Neuronal stem cell (in vitro differentiated cells): ENCODE measurements around the gene COCH. TPM values are rescaled to one million over a fixed set of nuclear protein-coding genes. Genes with fewer than 3 reads are reported as not detected.
A peak's percentile ranks its signal among the peaks of the same experiment; 100 is the strongest.

Source experiments
- DNase-seq: peaks from one replicate; pipeline ENCODE4 v3.0.0-alpha.2; 2013; ENCODE audit warnings: low spot score
- H2AFZ ChIP-seq: one replicate; pipeline ENCODE4 v1.6.1; 2013; ENCODE audit warnings: mild to moderate bottlenecking, low read length, inconsistent platforms
- H2AK5ac ChIP-seq: 2 replicates; pipeline ENCODE4 v1.6.1; 2013; ENCODE audit warnings: low read depth, mild to moderate bottlenecking, inconsistent platforms, low read length, moderate library complexity, mixed read lengths
- H2BK120ac ChIP-seq: 2 replicates; pipeline ENCODE4 v1.6.1; 2013; ENCODE audit warnings: low read depth, mild to moderate bottlenecking, inconsistent platforms, low read length, moderate library complexity, mixed read lengths
- H2BK12ac ChIP-seq: one replicate; pipeline ENCODE4 v1.6.1; 2013; ENCODE audit warnings: low read length, inconsistent platforms
- H2BK15ac ChIP-seq: 2 replicates; pipeline ENCODE4 v1.6.1; 2013; ENCODE audit warnings: mild to moderate bottlenecking, low read length, inconsistent platforms, mixed read lengths
- H2BK5ac ChIP-seq: one replicate; pipeline ENCODE4 v1.6.1; 2013; ENCODE audit warnings: inconsistent platforms, mild to moderate bottlenecking, low read length, moderate library complexity
- H3K14ac ChIP-seq: one replicate; pipeline ENCODE4 v1.6.1; 2013; ENCODE audit warnings: low read length, inconsistent platforms
- H3K18ac ChIP-seq: 2 replicates; pipeline ENCODE4 v1.6.1; 2013; ENCODE audit warnings: low read length, inconsistent platforms
- H3K23ac ChIP-seq: 2 replicates; pipeline ENCODE4 v1.6.1; 2013; ENCODE audit warnings: low read depth, mild to moderate bottlenecking, mixed read lengths, low read length, inconsistent platforms; ENCODE audit not compliant: poor library complexity
- H3K27ac ChIP-seq: replicated peaks from 3 replicates; pipeline ENCODE4 v1.5.1; 2013; ENCODE audit warnings: low read length, inconsistent platforms
- H3K27me3 ChIP-seq, 3 experiments: 2 replicates each; pipeline ENCODE4 v1.6.1; 2013; ENCODE audit warnings: low read length in 3 of 3, mild to moderate bottlenecking in 2 of 3, inconsistent platforms in 1 of 3, low read depth in 1 of 3, mixed read lengths in 1 of 3, moderate library complexity in 1 of 3; ENCODE audit not compliant: control insufficient read depth in 3 of 3, insufficient read depth in 3 of 3
- H3K36me3 ChIP-seq, 2 donors: replicated peaks in 1 of 2; 2 replicates each; pipeline ENCODE4 v1.6.1; 2013; ENCODE audit warnings: low read length in 2 of 2; ENCODE audit not compliant: control insufficient read depth in 2 of 2, insufficient read depth in 2 of 2
- H3K4ac ChIP-seq: 2 replicates; pipeline ENCODE4 v1.6.1; 2013; ENCODE audit warnings: inconsistent platforms, mild to moderate bottlenecking, low read length, moderate library complexity
- H3K4me1 ChIP-seq, 2 donors: 1 replicate in 1 of 2; 2 replicates in 1 of 2; pipeline ENCODE4 v1.6.1; 2013; ENCODE audit warnings: low read length in 2 of 2, low read depth in 1 of 2; ENCODE audit not compliant: control insufficient read depth in 2 of 2, insufficient read depth in 1 of 2
- H3K4me2 ChIP-seq: one replicate; pipeline ENCODE4 v1.6.1; 2013; ENCODE audit warnings: mild to moderate bottlenecking, low read length, inconsistent platforms; ENCODE audit not compliant: insufficient read depth, poor library complexity, severe bottlenecking
- H3K4me3 ChIP-seq, 2 donors: 2 replicates each; pipeline ENCODE4 v1.5.1; 2013; ENCODE audit warnings: low read length in 2 of 2, mild to moderate bottlenecking in 2 of 2, inconsistent platforms in 1 of 2, moderate library complexity in 1 of 2
- H3K79me1 ChIP-seq: one replicate; pipeline ENCODE4 v1.6.1; 2013; ENCODE audit warnings: low read depth, mild to moderate bottlenecking, inconsistent platforms, low read length, moderate library complexity
- H3K9ac ChIP-seq: one replicate; pipeline ENCODE4 v1.6.1; 2013; ENCODE audit warnings: mild to moderate bottlenecking, low read depth, low read length, inconsistent platforms; ENCODE audit not compliant: poor library complexity
- H3K9me3 ChIP-seq, 2 donors: replicated peaks in 1 of 2; 2 replicates each; pipeline versions ENCODE3 to v1.6.1; 2013; ENCODE audit warnings: low read length in 2 of 2, mild to moderate bottlenecking in 2 of 2, inconsistent platforms in 1 of 2, low read depth in 1 of 2, mixed read lengths in 1 of 2, moderate library complexity in 1 of 2; ENCODE audit not compliant: control insufficient read depth in 2 of 2, insufficient read depth in 1 of 2
- H4K8ac ChIP-seq: one replicate; pipeline ENCODE4 v1.6.1; 2013; ENCODE audit warnings: low read depth, mild to moderate bottlenecking, inconsistent platforms, low read length, moderate library complexity
- H4K91ac ChIP-seq: one replicate; pipeline ENCODE4 v1.6.1; 2013; ENCODE audit warnings: low read length, low read depth, mild to moderate bottlenecking, inconsistent platforms; ENCODE audit not compliant: poor library complexity
- WGBS, 2 donors: extraction: QIAGEN DNeasy Blood & Tissue Kit; methylation state at CpG; one replicate each; pipeline ENCODE4 v1.1.7; 2013; ENCODE audit warnings: missing lambda C conversion rate in 2 of 2, mixed read lengths in 1 of 2; ENCODE audit not compliant: insufficient read length in 2 of 2, insufficient replicate concordance in 1 of 2; ENCODE audit errors: extremely low coverage in 2 of 2; 5-methylcytosine and 5-hydroxymethylcytosine counted together
- polyA plus RNA-seq, 2 experiments: library from polyadenylated mRNA; stranded (reverse); fragments of 200-250 nt; gene quantifications; one replicate each; pipeline ENCODE4 v1.2.3, GENCODE V29; 2013

COCH gene
- polyA plus RNA-seq (2013, experiment 1 of 2): 18.5 TPM
- 17.7 TPM for polyA plus RNA-seq (2013, experiment 2 of 2)

GRCh38 chr14:30874120-30874998 lies at the start of gene COCH:
TSS of gene COCH (plus strand) at chr14:30874559. CDS start at chr14:30874939, 380 bp downstream.
- no CpG with 5 or more reads among the region's 99 CpGs for WGBS, 2 donors
- H3K36me3 ChIP-seq: no peaks in the 10 kb centered on the region

GRCh38 chr14:30826070-30826469 lies 48.3 kb upstream of the COCH start:
- Histone ChIP-seq H2BK5ac (no peak overlapping the region), H2BK12ac (no peak overlapping the region), H3K79me1 (no peaks in the 10 kb centered on the region), H4K91ac (no peak overlapping the region), H2BK120ac (no peak overlapping the region), H3K18ac (no peak overlapping the region), H3K9ac (no peak overlapping the region), H3K14ac (no peak overlapping the region), H2BK15ac (no peak overlapping the region), H2AFZ (no peak overlapping the region), H3K27me3 (no peaks in the 10 kb centered on the region), H3K4me2 (no peak overlapping the region), H2AK5ac (no peak overlapping the region), H3K4me1 (no peaks in the 10 kb centered on the region), H3K23ac (no peak overlapping the region), H3K4ac (no peak overlapping the region), H4K8ac (no peak overlapping the region), H3K4me3 (no peak overlapping the region), H3K9me3 (no peaks in the 10 kb centered on the region), H3K27ac (no peak overlapping the region), H3K36me3 (no peaks in the 10 kb centered on the region)
- no CpG with 5 or more reads among the region's 1 CpG for WGBS, 2 donors
- no peak for DNase-seq

More at GRCh38 chr14:30874120-30874998, at the start of gene COCH:
- peak within 1 kb of the TSS; percentile 98 for H3K18ac ChIP-seq
- peaks cover 3 to 9% of the 10 kb centered on the region in 2 donors for H3K4me1 ChIP-seq
- H3K14ac ChIP-seq: peak within 1 kb of the TSS; percentile 75
- no peak within 1 kb of the TSS for H3K4ac ChIP-seq
- H3K79me1 ChIP-seq: no peaks in the 10 kb centered on the region
- peaks cover 9 to 66% (median 29%) of the 10 kb centered on the region in 3 experiments for H3K27me3 ChIP-seq
- peak within 1 kb of the TSS; percentile 100 for H2AFZ ChIP-seq
- no peaks in the 10 kb centered on the region for H3K9me3 ChIP-seq
- no peak within 1 kb of the TSS for H2BK120ac ChIP-seq
- H2BK15ac ChIP-seq: peak within 1 kb of the TSS; percentile 82
- no peak within 1 kb of the TSS for H2BK5ac ChIP-seq
- peak within 1 kb of the TSS; percentile 54 for H2BK12ac ChIP-seq
- H3K4me3 ChIP-seq: peak within 1 kb of the TSS; percentile 55 to 90
- peak within 1 kb of the TSS; percentile 42 for H2AK5ac ChIP-seq
- H3K9ac ChIP-seq: peak within 1 kb of the TSS; percentile 89
- H3K27ac ChIP-seq: no peak within 1 kb of the TSS
- peak within 1 kb of the TSS; percentile 97 for H3K23ac ChIP-seq
- H3K4me2 ChIP-seq: peak within 1 kb of the TSS; percentile 89
- H4K91ac ChIP-seq: peak within 1 kb of the TSS; percentile 8
- peak within 1 kb of the TSS; percentile 97 for H4K8ac ChIP-seq
- peak; percentile 56 for DNase-seq

GRCh38 chr14:30829853-30830252 lies 44.5 kb upstream of the COCH start:
- H2AFZ ChIP-seq: no peak overlapping the region
- H3K36me3 ChIP-seq: no peaks in the 10 kb centered on the region
- H4K91ac ChIP-seq: no peak overlapping the region
- DNase-seq: no peak
- H3K4ac ChIP-seq: no peak overlapping the region
- H3K4me1 ChIP-seq: no peaks in the 10 kb centered on the region
- peaks cover 1 to 4% of the 10 kb centered on the region in 2 donors for H3K9me3 ChIP-seq
- no peak overlapping the region for H3K4me2 ChIP-seq
- no peak overlapping the region for H3K23ac ChIP-seq
- H3K18ac ChIP-seq: no peak overlapping the region
- H3K79me1 ChIP-seq: no peaks in the 10 kb centered on the region
- H2BK12ac ChIP-seq: no peak overlapping the region
- no peak overlapping the region for H3K14ac ChIP-seq
- H3K9ac ChIP-seq: no peak overlapping the region
- no peak overlapping the region for H2AK5ac ChIP-seq
- no peak overlapping the region for H2BK15ac ChIP-seq
- H2BK120ac ChIP-seq: no peak overlapping the region
- H3K27ac ChIP-seq: no peak overlapping the region
- WGBS, 2 donors: no CpG with 5 or more reads among the region's 4 CpGs
- no peak overlapping the region for H4K8ac ChIP-seq
- H2BK5ac ChIP-seq: no peak overlapping the region
- H3K4me3 ChIP-seq: no peak overlapping the region
- H3K27me3 ChIP-seq: no peaks in the 10 kb centered on the region

GRCh38 chr14:30834353-30834752 lies 40.0 kb upstream of the COCH start:
- H2BK120ac ChIP-seq: no peak overlapping the region
- H3K27me3 ChIP-seq: no peaks in the 10 kb centered on the region
- H3K14ac ChIP-seq: no peak overlapping the region
- no peak overlapping the region for H4K8ac ChIP-seq
- no peak overlapping the region for H2BK5ac ChIP-seq
- H3K4ac ChIP-seq: no peak overlapping the region
- no peak overlapping the region for H3K4me2 ChIP-seq
- no peak overlapping the region for H3K4me3 ChIP-seq
- H2BK12ac ChIP-seq: no peak overlapping the region
- no peaks in the 10 kb centered on the region for H3K36me3 ChIP-seq
- H3K23ac ChIP-seq: no peak overlapping the region
- no peak for DNase-seq
- H4K91ac ChIP-seq: no peak overlapping the region
- H3K27ac ChIP-seq: no peak overlapping the region
- no peak overlapping the region for H3K9ac ChIP-seq
- no peaks in the 10 kb centered on the region for H3K79me1 ChIP-seq
- H2AFZ ChIP-seq: no peak overlapping the region
- H2BK15ac ChIP-seq: no peak overlapping the region
- H3K9me3 ChIP-seq: peaks cover 1 to 4% of the 10 kb centered on the region in 2 donors
- no peaks in the 10 kb centered on the region for H3K4me1 ChIP-seq
- H2AK5ac ChIP-seq: no peak overlapping the region
- H3K18ac ChIP-seq: no peak overlapping the region
